GM12892 (cell line): ENCODE data around the gene DNAJC10.

ENCODE experiments used
- POLR2A ChIP-seq: IDR thresholded peaks from 2 replicates; pipeline ENCODE4 v1.6.1; 2011; ENCODE audit warnings: low read depth, low read length, control low read depth
- POLR2AphosphoS5 ChIP-seq: IDR thresholded peaks from 2 replicates; pipeline ENCODE4 v1.6.1; 2011; ENCODE audit warnings: low read depth, low read length, control low read depth
- TAF1 ChIP-seq: IDR thresholded peaks from 2 replicates; pipeline ENCODE4 v1.6.1; 2011; ENCODE audit warnings: low read depth, mild to moderate bottlenecking, control low read depth, low read length, borderline replicate concordance

DNA sequence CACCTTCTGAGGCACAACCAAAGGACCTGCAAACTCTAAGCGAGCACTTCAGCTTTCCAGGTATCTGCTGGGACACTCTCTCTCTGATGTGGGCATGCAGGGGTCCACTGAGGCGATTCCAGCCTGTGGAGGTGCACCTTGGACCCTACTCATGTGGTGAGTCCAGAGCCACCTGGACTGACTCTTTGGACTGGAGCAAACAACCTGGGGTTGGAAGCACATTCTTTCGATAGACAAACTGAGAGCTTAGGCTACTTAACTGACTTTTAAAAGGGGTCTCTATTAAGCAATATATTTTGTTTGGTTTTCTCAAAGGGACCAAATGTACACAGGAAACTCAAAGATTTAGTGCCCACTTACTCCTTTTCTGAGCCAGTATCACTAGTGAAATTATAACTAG lies 98.7 kb downstream of the DNAJC10 start:
- TF ChIP-seq TAF1 (no peak), POLR2A (no peak), POLR2AphosphoS5 (no peak)
